Left ventricle myocardium inferior (tissue), 1 donor: ENCODE results near the gene ZNF23. TPM values are rescaled to one million over a fixed set of nuclear protein-coding genes. Genes with fewer than 3 reads are reported as not detected.
"Not testable (repeated sequence)": the region's sequence is repeated elsewhere in the genome, so short reads cannot be mapped to it uniquely, and the experiment has no call there.

Source experiments
- DNase-seq: peaks from one replicate; pipeline ENCODE4 v3.0.0-alpha.2; 2020
- H3K27ac ChIP-seq: fragments of 200-600 bp; replicated peaks from 2 replicates; pipeline ENCODE4 v1.8.0; 2021
- H3K27me3 ChIP-seq: fragments of 200-600 bp; 2 replicates; pipeline ENCODE4 v1.8.0; 2021; ENCODE audit warnings: low read depth
- H3K36me3 ChIP-seq: fragments of 200-600 bp; 2 replicates; pipeline ENCODE4 v1.8.0; 2021
- H3K4me1 ChIP-seq: fragments of 200-600 bp; 2 replicates; pipeline ENCODE4 v1.8.0; 2021
- H3K4me3 ChIP-seq: fragments of 200-600 bp; 2 replicates; pipeline ENCODE4 v1.8.0; 2021; ENCODE audit warnings: mild to moderate bottlenecking, moderate library complexity
- H3K9me3 ChIP-seq: fragments of 200-600 bp; replicated peaks from 2 replicates; pipeline ENCODE4 v1.8.0; 2021
- intact Hi-C: fragments of 100-400 bp; cut with micrococcal nuclease; formaldehyde crosslinking; loops from one replicate; pipeline ENCODE4 v1.11.0; 2022
- long read RNA-seq: library from polyadenylated mRNA; unstranded; transcript quantifications from one replicate; pipeline ENCODE4 v2.0.0, GENCODE V29; 2021
- total RNA-seq: library from RNA; stranded (reverse); fragmentation: NEBNext Ultra II Directional; extraction: Animal tissue kit (Norgen Biotek cat#: 25700); gene quantifications from one replicate; pipeline ENCODE4 v1.2.1, GENCODE V29; 2021
- TF ChIP-seq, protein P1 (sequence below): fragments of 200-600 bp; IDR thresholded peaks from 2 replicates; pipeline ENCODE4 v1.8.0; 2021; ENCODE audit warnings: antibody characterized with exemption, mild to moderate bottlenecking, borderline replicate concordance
- donor health status: DM: no; HTN: yes; CAD: no; lungs with severe emphysema.

The ZNF23 gene
- total RNA-seq = 5.2 TPM
- long read RNA-seq, partial matches to known transcripts = 0 of 8 reads
- long read RNA-seq, other reads (novel, unspliced or antisense) = 7 of 8 reads

DNA sequence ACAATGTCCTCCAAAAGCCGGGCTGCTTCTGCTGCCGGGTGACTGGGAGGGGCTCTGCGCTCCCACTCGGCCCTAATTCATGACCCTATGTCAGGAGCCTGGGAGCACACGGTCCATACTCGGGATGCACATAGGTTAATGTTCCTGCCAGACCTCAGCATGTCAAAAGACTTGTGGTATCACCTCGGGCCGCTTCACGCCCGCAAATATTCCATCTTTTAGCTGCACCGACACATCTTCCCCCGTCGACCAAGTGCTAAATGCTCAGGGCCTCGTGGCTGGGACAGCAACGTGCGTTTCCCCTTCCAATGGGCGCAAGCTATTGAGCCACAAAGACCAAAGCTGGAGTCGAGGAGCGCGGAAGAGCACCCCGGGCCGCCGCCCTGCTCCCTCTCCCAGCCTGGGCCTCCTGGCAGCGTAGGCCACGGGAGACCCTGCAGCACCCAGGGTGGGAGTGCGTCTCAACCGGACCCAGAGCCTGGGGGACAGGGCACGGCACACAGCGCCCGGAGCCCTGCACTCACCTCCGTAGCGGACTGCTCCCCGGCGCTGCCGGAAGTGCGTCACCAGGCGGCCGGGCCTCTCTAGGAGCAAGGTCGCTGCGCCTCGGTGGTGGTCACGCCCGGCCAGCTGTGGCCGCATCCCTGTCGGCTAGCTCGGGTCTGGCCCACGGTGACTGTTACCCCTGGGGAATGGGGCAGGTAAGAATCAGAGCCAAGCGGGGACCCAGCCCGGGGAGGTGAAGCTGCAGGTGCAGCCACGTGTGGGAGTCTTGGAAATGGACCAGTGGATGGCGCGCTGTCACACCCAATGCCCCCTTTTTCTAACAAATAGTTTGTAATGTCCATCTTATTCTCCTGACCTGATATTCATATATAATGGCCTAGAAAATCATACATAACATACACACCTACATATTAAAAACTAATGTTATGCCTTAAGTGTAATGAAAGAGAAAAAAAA is at the start of gene ZNF23:
Gene ZNF23 (minus strand): TSS at position 562 of the 963 bp plus-strand sequence. CDS start 5,451 bp downstream, outside the sequence.
- peaks cover 27% of the 10 kb centered on the region for H3K4me1 ChIP-seq
- intact Hi-C loops = no loop called here
- H3K9me3 ChIP-seq = no peaks in the 10 kb centered on the region
- peak within 1 kb of the TSS; percentile 88 for H3K27ac ChIP-seq
- TF ChIP-seq, protein P1, sequence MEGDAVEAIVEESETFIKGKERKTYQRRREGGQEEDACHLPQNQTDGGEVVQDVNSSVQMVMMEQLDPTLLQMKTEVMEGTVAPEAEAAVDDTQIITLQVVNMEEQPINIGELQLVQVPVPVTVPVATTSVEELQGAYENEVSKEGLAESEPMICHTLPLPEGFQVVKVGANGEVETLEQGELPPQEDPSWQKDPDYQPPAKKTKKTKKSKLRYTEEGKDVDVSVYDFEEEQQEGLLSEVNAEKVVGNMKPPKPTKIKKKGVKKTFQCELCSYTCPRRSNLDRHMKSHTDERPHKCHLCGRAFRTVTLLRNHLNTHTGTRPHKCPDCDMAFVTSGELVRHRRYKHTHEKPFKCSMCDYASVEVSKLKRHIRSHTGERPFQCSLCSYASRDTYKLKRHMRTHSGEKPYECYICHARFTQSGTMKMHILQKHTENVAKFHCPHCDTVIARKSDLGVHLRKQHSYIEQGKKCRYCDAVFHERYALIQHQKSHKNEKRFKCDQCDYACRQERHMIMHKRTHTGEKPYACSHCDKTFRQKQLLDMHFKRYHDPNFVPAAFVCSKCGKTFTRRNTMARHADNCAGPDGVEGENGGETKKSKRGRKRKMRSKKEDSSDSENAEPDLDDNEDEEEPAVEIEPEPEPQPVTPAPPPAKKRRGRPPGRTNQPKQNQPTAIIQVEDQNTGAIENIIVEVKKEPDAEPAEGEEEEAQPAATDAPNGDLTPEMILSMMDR = peak; percentile 16
- DNase-seq = peak; percentile 87
- no peaks in the 10 kb centered on the region for H3K27me3 ChIP-seq
- H3K4me3 ChIP-seq = peak within 1 kb of the TSS; percentile 88
- no peaks in the 10 kb centered on the region for H3K36me3 ChIP-seq

DNA sequence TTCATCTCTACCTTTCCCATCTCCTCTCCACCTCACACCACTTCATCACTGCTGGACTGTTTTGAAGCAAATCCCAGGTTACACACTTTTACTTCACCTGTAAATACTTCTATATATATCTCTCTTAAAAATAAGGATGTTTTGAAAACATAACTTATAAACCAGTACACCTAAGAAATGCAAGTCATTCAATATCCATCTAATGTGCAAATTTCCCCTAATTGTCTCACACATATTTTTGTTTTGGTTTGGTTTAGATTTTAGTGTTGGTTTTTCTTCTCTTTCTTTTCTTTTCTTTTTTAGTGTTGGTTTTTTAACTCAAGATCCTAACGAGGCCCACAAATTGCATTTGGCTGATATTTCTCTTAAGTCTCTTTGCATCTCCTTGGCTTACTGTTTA is 45.0 kb upstream of the ZNF23 start:
- peaks cover 43% of the 10 kb centered on the region for H3K27me3 ChIP-seq
- TF ChIP-seq, protein P1 = no peak
- H3K36me3 ChIP-seq = no peaks in the 10 kb centered on the region
- no peak overlapping the region for H3K27ac ChIP-seq
- DNase-seq = no peak
- H3K4me1 ChIP-seq = no peaks in the 10 kb centered on the region
- intact Hi-C loops = no loop called here
- H3K4me3 ChIP-seq = no peak overlapping the region
- no peaks in the 10 kb centered on the region for H3K9me3 ChIP-seq

DNA sequence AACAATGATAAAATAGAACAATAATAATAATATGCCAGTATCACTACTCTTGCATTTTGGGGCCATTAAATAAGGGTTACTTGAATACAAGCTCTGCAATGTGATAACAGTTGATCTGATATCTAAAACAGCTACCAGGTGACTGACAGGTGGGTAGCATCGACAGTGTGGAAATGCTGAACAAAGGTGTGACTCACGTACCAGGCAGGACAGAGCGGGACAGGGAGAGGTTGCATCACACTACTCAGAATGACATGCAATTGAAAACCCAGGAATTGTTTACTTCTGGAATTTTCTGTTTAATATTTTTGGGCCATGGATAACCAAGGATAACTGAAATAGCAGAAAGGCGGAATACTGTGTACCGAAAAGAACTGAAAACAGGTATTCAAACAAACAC is 42.9 kb upstream of the ZNF23 start:
- intact Hi-C loops = no loop called here

DNA sequence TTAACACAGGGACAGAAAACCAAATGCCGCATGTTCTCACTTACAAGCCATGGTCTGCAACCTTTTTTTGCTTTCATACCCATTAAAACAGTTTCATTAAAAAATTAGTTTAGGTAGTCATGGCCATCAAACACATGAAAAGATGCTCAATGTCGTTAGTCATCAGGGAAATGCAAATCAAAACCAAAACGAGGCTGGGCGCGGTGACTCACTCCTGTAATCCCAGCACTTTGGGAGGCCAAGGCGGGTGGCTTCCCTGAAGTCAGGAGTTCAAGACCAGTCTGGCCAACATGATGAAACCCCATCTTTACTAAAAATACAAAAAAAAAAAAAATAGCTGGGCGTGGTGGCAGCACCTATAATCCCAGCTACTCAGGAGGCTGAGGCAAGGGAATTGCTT is 42.0 kb upstream of the ZNF23 start:
- H3K27ac ChIP-seq, DNase-seq, H3K36me3 ChIP-seq, intact Hi-C loops, H3K4me1 ChIP-seq, H3K4me3 ChIP-seq, H3K9me3 ChIP-seq: not testable (repeated sequence)
- peaks cover 46% of the 10 kb centered on the region for H3K27me3 ChIP-seq

More for the DNA sequence above, 42.9 kb upstream of the ZNF23 start:
- Histone ChIP-seq H3K4me3 (no peak overlapping the region), H3K36me3 (no peaks in the 10 kb centered on the region), H3K4me1 (no peaks in the 10 kb centered on the region), H3K9me3 (no peaks in the 10 kb centered on the region), H3K27ac (no peak overlapping the region), H3K27me3 (peaks cover 46% of the 10 kb centered on the region)
- TF ChIP-seq, protein P1 = no peak
- no peak for DNase-seq

DNA sequence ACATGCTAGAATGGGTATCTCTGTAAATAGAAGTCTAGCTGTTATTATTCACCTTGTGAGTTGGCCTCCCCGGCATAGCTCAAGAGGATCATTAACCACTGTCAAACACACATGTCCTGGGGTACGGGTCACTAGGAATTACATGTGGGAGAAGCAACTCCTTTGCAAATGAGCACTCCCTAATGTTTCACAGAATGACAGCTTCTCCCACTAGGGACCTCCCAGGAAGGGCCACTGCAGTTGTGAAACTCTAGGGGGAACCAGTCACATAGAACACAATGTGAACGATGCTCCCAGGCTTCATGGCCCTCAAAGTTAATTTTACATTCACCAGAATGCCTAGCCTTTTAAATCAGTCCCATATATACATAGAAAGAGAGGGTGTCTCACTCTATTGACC is 39.5 kb upstream of the ZNF23 start:
- no peaks in the 10 kb centered on the region for H3K9me3 ChIP-seq
- DNase-seq = no peak
- peaks cover 56% of the 10 kb centered on the region for H3K27me3 ChIP-seq
- intact Hi-C loops = no loop called here
- no peak overlapping the region for H3K27ac ChIP-seq
- TF ChIP-seq, protein P1 = no peak
- H3K4me1 ChIP-seq = no peaks in the 10 kb centered on the region
- H3K4me3 ChIP-seq = no peak overlapping the region
- no peaks in the 10 kb centered on the region for H3K36me3 ChIP-seq

DNA sequence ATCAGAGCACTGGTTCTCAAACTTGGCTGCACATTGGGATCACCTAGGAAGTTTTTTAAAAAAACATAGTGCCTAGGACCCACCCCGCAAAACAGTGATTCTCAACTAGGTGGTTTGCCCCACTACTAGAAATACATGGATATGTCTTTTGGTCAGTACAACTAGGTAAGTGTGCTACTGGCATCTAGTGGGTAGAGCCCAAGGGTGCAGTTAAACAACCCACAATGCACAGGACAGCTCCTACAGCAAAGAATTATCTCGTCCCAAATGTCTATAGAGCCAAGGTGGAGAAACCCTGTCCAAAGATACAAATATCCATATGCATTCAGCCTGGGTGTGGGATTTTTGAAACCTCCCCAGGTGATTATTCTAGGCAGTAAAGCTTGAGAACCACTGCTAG is 38.9 kb upstream of the ZNF23 start:
- peaks cover 53% of the 10 kb centered on the region for H3K27me3 ChIP-seq
- no peaks in the 10 kb centered on the region for H3K9me3 ChIP-seq
- DNase-seq = no peak
- H3K27ac ChIP-seq = no peak overlapping the region
- no peaks in the 10 kb centered on the region for H3K4me1 ChIP-seq
- H3K4me3 ChIP-seq = no peak overlapping the region
- no peaks in the 10 kb centered on the region for H3K36me3 ChIP-seq
- intact Hi-C loops = no loop called here
- TF ChIP-seq, protein P1 = no peak
